GM21360 (cell line): ENCODE measurements around the gene GRM7.

ENCODE experiments used
- ATAC-seq: cut with Tn5 transposase; IDR thresholded peaks from one replicate; pipeline ENCODE4 v1.9.1; 2021; ENCODE audit warnings: mild to moderate bottlenecking, moderate library complexity; ENCODE audit not compliant: unreplicated experiment

GRM7 gene

DNA sequence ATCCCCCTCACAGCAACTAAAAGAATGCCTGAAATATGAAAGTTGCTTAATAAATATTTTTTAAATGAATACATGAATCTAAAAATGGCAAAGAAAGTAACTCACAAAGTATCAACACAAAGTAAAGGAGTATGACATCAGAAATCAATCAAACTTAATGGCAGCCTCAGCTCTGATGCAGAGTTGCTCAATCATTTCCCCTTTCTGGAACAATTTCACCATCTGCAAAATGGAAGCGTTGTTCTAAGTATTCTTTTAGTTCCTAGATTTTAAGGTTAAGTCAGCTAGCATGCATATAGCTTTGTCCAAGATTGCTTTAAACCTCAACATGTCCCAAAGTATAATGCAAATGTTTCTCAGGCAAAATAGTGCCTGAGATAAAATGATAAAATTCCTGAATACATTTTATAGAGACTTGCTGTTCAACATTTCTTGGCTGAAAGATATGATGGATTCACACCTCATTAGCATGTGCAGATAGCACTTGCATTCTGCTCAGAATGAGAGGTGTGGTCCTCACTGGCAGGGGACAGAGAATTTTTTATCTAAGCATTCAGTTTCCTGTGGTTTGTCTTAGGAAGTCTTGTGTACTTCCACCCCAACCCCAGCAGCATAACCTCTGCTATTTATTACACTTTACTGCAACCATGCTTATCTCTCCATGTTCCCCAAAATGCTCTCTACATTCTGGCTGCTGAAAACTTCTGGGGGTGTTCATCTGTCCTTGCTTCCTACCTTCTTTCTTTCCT is 429.3 kb downstream of the GRM7 start:
- ATAC-seq = no peak

DNA sequence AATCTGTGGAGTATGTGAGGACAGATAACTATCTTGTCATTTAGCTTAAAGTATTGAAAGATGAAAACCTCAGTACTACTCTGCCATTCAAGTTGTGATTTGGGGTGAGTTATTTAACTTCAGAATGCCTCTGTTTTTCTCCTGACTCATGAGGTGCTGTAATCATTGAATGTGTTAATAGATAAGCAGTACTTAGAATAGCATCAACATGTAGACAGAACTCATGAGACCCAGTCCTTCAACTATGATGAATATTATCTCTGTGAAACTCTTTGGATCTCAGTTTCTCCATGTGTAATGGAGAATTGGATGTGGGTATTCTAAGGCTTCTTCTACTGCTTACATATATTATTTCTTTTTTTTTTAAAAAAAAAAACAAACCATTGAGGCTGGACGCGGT is 431.4 kb downstream of the GRM7 start:
- ATAC-seq = no peak

DNA sequence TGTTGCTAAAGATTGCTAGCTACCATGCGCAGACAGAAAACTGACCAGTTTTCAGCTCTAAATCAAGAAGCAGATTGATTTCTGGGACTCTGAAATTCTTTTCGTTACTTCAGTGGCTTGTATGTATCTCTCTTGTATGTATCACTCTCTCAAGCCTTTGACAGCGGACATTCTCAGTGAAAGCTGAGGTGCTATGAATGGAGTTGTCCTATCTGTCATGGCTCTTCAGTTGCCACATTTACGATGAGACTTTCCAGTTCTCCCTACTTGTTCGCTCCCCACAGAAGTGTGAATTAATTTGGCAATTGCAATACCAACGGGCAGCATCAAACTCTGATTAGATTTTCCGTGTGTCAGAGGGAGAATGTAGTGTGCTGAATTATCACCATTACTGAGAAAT is 432.4 kb downstream of the GRM7 start:
- no peak for ATAC-seq

DNA sequence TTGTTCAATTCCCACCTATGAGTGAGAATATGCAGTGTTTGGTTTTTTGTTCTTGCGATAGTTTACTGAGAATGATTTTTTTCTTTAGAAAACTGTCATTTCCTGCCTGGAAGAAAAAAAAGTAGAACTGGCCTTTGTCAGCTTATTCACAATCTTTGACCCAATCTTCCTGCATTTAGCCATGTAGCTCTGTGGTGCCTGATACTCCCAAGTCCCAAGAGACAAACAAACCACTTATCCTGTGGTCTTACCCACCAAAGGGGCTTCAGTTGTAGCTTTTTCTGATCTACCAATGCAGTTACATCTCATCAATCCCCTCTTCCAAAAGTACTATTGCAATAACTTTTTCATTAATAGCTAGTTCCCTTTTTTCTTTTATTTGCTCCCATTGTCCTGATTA is 444.6 kb downstream of the GRM7 start:
- ATAC-seq = no peak

DNA sequence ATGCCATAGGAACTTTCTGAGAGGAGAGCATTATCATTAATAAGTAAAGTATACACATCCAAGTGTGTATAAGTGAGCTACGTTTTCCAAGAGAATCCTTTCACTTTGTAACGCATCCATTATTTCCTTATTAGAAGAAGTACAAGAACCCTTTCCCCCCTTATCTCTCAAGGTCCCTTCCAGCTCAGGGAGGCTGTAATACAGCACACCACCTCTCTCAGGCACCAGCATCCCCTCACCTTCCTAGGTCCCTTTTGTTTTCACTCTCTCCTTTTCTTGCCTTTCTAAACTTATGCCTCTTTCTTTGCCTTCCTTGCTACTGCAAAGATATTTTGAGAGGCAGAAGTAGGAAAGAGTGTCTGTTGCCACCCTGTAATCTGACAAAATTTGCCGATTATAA is 446.0 kb downstream of the GRM7 start:
- ATAC-seq = no peak

DNA sequence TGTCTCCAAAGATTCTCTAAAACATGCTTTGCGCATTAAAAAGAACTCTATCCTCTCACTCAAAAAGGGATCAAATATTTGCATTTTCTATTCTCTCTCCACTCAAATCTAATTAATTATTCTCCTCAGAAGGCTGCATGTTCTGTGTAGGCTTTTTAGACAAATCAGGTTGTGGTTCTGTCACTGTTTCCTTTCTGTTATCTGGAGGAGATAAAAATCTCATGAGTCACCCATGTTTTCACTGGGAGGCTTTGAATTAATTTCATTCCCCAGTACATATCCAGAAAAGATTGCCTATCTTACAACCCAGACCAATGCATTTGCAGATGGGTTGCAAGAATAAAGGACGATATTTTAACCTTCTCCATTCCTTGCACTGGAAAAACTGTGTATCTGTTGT is 446.5 kb downstream of the GRM7 start:
- no peak for ATAC-seq

DNA sequence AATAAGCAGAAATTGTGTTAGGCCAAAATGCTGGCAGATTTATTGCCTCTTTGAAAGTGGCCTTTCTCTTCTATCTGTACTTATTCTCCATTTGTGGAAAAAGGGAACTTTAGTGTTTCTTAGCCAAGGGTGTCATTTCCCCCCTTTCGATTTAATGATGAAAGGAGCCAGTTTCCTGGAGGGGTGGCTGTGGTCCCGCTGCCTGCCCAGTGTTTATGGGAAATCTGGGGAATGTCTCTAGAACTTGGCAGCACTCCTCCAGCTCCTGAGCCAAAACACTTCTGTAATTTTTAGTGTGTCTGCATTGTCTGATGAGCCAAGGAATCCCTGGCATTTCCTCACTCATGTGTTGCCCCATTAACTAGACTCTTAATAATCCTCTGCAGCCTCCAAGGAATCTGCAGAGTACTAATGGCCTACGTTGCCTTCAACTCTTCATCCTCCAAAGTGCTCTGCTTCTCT is 448.8 kb downstream of the GRM7 start:
- no peak for ATAC-seq

DNA sequence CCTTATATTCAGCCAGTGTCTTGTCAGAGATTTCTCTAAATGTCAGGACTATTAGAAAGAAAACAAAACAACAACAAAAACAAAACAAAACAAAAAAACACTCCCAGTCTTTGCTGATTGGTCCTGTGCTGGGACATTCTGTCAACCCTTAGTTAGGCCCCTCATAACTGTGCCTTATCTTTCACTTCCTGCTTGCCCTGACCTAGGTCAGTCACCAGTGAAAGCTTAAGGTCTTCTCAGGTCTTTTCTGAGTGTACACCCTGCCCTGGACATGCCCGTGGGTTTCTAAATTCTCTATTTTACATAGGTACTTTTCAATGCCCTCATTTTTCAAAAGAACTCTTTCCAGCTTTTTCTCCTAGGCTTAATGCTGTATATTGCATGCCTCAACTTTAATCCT is 454.1 kb downstream of the GRM7 start:
- no peak for ATAC-seq

DNA sequence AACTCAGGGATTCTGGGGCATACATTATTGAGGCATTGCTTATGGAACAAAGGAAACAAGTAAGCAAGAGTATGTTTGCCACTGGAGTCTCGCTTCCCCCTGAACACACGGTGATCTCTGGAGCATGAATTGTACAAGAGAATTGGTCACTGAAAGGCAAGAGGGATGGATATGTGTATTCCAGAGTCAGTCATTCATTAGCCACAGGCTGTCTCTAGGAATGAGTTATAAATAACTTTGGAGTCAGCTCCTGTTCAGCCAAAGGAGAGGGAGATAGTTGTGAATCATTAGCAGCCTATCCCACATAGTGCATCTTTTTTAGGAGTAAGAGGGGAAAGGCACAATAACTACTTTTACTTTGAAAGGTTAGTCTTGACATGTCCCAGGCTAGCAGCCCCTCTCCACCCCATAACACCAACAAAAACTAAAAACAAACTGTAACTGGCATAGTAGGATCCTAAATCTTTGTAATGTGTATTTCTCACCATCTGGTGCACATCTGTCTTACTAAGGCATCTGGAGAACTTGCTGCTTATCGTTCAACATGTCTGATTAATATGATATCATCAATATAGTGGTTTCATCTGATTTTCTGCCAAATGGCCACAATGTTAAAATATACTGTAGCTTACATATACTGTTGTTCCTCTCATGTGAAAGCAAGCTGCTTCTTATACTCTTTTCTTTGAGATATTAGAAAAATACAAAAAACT is 462.2 kb downstream of the GRM7 start:
- ATAC-seq = no peak

DNA sequence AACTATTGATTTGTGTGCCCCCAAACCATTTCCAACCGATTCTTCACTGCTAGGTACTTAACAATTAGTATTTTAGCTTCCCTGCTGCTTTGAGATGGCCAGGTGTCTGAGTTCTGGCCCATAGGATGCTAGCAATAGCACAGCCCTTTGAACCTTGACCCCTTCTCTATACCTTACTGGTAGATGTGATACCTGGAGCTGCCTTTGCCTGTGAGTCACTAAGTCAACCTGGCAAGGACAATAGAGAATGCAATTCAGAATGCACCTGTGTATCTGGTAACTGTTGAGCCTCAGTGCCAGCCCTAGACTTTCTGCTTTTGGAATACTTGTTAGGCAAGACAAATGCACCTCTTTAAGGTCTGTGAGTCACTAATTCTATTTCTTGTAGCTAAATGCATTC is 467.4 kb downstream of the GRM7 start:
- ATAC-seq = no peak

DNA sequence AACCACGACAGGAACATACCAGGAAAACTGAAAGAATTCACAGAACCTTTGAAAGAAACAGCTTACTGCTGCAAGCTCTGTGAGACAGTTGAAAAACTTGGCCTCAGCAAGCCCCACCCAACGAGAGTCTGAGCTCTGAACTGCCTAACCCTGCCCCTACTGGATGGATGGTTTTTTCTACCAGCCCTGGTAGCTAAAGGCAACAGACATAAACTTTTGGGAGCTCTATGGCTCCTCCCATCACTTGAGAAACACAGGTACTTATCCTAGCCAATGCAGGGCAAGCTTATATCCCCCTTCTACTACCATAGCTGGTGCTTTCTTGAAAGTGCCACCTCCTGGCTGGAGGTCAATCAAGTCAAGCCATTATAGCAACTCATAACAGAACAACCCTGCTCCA is 471.8 kb downstream of the GRM7 start:
- ATAC-seq = no peak

DNA sequence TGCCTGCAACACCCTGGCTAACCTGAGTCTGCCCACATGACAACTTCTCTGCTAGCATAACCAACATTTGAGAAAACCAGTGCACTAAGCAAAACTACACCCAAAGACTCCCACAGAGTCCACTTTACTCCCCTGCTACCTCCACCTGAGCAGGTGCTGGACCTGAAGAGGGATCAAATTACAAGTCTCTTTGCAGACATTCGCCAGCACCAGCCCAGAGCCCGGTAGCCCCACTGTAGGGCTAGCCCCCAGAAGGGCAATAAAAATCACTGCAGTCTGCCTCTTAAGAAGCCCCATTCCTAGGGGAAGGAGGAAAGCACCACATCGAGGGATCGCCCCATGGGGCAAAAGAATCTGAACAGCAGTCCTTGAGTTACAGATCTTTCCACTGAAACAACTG is 472.2 kb downstream of the GRM7 start:
- ATAC-seq = no peak

DNA sequence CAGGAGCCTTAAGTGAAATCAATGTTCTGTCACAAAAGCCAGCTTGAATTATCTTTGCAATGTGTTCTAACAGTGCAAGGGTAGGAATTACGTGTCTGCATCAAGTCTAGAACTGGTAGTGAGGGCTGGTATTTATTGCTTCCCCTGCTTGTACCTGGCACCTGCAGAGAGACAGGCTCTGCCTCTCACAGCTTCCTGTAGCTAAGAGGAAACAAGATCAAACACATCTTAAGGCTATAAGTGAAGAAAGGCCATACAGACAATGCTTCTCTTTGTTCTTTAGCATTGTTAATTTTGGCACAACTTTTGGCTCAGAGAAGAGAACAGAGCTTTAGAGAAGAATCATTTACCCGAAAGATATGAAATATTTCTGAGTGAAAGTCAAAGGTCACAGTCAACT is 479.9 kb downstream of the GRM7 start:
- no peak for ATAC-seq

DNA sequence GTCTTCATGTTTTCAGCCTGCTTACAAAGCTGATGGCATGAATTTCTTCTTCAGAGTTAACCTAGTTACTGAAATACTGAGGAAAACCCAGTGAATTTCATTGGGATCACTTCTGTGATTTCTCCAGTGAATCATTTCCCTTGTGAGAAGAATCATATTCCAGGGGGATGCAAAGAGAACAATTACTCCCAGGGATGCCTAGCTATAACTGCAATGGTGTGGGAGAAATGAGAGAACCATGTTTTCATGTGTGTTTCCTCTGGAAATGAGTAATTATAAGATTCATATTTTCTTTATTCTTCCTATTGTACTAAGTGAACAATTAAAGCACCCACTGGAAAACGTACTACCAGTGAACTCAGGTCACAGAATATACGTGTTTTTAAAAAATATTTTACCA is 485.4 kb downstream of the GRM7 start:
- ATAC-seq = no peak

DNA sequence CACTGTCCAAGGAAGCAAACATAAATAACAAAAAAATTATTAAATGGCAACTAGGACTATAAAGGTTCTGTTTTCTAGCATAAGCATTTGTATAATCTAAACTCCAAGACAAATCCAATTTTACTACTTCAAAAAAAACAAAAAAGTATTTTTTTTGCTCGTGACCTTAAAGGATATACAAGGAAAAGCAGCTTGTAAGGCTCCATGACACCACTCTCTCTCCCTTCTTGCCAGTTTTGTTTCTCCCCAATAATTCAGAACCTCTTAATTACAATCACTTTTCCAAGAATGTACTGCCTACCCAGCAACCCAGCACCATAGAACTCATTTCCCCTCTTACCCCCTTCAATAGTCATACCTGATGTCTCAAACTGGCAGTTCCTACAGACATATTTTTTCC is 496.2 kb downstream of the GRM7 start:
- ATAC-seq = no peak

DNA sequence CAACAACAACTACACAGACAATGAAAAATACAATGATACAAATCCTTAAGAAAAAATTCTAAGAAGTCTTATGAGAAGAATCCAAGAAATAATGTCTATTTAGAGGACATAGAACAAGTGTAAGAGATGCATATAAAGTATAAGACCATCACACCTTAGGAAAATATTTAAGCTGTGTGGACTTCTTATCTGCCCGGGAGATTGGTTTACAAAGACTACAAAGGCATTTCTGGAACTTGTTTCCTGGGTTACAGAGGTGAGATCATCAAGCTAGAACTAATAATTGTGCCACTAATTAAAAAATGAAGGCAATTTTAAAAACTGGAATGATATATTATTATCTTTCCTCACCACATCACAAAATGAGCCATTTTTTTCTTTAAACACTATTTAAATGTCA is 507.1 kb downstream of the GRM7 start:
- no peak for ATAC-seq

DNA sequence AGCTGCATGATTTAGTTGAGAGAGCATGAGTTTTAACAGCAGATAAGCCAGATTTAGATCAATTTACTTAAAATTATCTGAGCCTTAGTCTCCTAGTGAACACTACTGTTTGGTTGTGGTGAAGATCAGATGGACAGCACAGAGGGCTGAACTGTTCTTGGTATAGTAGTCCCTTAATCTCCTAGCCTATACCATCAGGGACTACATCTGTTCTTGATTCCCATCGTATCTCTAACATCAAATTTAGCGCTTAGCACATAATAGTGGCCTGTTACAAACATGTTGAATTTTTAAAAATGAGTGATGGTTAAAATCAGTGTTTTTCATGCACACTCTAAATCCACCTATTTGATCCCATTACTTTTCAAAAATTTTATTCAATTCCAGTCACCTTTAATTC is 507.7 kb downstream of the GRM7 start:
- ATAC-seq = no peak

DNA sequence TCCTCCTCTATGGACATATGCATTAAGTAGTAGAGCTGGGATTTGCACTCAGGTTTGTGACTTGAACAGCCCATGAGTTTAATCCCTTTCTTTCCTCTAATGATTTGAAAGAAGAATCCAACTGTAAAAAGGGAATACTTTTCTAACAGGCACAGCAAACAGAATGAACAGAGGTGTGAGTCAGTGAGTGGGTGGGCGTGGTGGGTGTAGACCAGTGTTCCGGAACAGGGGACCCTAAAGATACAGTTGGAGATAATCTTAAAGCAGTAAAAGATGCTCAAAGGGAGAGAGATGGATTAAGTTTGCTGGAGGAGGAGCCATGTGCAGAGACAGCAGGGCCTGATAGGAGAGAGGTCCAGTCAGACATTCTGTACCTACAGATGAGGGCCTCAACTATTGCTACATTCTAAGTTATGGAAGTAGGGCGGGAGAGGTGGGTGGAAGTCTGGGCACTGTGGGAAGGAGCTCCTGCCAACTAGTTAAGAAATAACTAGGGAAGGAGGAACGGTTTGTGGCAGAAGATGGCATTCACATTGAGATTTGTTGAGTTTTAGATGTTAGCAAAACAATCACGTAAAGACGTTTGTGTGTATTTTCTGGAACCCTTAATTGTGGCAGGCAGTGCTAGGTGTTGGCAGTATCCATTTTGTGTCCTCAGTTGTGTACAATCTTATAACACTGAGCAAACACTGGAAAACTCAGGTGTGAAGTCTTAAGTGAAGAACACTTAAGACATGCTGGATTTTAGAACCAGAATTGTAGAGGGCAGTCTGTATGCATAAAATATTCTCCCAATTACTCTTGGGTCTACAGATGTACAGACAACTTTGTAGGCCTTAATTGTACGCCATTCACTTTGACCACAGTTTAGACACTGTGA is 511.0 kb downstream of the GRM7 start:
- no peak for ATAC-seq

DNA sequence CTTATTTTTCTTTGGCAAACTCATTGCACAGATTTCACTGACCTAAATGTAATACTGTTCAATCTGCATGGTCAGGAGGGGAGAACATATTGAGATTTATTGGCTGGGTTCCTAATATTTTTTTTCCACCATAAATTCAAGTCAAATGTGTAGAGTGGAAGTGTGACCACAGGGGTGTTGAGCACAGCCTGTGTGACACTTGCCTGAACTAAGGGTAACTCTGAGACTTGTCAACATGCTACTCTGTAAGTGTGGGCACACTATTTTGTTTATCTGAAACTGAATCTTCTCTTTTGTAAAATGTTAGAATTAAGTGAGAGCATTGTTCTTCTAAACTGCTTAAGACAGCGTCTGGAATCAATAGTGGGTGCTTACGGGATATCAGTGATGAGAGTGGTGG is 516.2 kb downstream of the GRM7 start:
- no peak for ATAC-seq

DNA sequence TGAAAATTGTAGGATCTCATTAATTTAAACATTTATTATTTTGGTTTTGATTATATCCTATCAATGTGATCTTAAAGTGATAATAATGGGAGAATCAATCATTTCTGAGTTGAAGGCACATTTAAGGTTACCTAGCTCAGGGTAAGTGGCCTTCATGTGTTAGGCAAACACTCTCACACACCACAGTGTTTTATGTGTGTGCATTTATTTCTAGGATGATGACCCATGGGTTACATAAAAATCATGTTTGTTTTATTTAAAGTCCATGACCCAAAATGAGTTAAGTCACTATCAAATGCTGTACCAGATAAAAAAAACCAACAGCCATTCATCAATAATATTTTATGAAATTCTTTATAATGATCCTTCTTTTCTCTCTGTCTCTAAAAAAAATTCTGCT is 520.8 kb downstream of the GRM7 start:
- no peak for ATAC-seq

DNA sequence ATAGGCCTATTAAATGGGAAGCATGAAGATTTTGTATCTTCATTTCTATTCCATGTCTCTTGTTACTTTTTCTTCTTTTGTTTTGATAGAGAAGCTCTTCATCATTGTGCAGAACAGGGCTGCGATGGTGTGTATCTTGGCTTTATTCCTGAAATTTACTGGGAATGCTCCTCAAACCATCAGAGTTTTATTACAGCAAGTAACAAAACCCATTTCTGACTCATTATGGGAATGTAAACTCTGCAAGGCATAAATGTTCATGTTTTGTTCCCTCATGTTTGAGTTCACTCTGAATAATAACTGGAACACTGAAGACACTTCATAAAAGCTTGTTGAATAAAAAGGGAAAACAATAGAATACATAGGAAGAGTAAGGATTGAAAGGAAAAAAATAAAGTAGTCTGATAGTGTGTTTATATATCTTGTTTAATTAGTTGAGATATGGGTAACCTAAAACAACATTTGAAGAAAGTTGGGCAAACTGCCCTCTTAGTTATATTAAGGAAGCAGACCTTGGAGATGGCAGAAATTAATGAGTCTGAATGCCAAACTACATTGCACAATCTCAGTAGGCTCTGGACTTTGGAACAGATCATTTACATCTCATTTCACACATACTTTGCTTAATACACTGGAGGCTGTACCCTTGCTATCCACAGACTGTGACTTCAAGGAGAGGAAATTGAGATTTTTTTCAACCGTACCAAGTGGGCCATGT is 521.5 kb downstream of the GRM7 start:
- no peak for ATAC-seq
